ENCODE results near the gene CACYBP.
"Not testable (repeated sequence)": the region's sequence is repeated elsewhere in the genome, so short reads cannot be mapped to it uniquely, and the experiment has no call there.

CACYBP gene

DNA sequence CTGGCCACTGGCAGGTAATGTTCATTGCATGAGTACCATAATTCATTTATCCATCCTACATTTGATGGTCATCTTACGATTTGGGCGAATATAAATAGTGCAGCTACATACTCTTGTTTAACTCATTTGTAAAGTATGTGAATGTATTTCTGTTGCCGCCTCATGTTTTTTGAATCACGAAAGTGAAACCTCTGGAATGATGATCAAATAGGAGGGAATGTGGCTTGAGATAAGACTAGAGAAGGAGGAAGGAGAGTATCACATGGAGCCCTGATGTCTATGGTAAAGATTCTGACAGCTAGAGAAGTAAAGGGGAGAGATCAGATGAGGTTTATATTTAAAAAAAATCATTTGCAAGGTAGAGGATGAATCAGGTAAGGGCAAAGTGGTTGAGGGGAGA is 15.5 kb downstream of the CACYBP start:
- Histone ChIP-seq H3K18ac (ENCODE audit: low read length) (no peak overlapping the region), H3K4me3 (ENCODE audit: low read depth, low read length) (no peak overlapping the region), H2BK120ac (ENCODE audit: insufficient read depth, low read length, poor library complexity) (no peak overlapping the region), H4K8ac (ENCODE audit: low read depth, low read length) (no peak overlapping the region), H4K91ac (ENCODE audit: low read depth, low read length) (no peak overlapping the region), H3K14ac (ENCODE audit: low read length) (no peak overlapping the region), H2BK12ac (ENCODE audit: low read length) (no peak overlapping the region), H2AK5ac (ENCODE audit: low read length) (no peak overlapping the region), H2AFZ (ENCODE audit: insufficient read depth, low read length, poor library complexity) (no peak overlapping the region), H3K4me1 (ENCODE audit: control insufficient read depth in 1 of 2, insufficient read depth in 2 of 2, low read length in 2 of 2) (no peaks in the 10 kb centered on the region), H3K79me1 (ENCODE audit: low read length) (no peaks in the 10 kb centered on the region), H2BK5ac (ENCODE audit: low read depth, low read length, poor library complexity) (no peak overlapping the region), H3K4me2 (ENCODE audit: low read length) (no peak overlapping the region), H3K23ac (ENCODE audit: low read length) (no peak overlapping the region), H3K79me2 (ENCODE audit: control insufficient read depth, insufficient read depth, low read length, poor library complexity) (no peaks in the 10 kb centered on the region), H3K27ac (ENCODE audit: low read depth, low read length) (no peak overlapping the region), H3K9me3 (ENCODE audit: insufficient read depth, low read depth, low read length) (no peaks in the 10 kb centered on the region), H4K12ac (ENCODE audit: low read depth, low read length) (no peak overlapping the region), H3K36me3 (ENCODE audit: control insufficient read depth in 1 of 2, insufficient read depth in 2 of 2, low read length in 2 of 2) (peaks cover 15 to 34% of the 10 kb centered on the region in 2 experiments), H3K4ac (ENCODE audit: low read depth, low read length) (no peak overlapping the region), H3K27me3 (ENCODE audit: insufficient read depth, low read length) (no peaks in the 10 kb centered on the region), H3K9ac (ENCODE audit: low read length) (no peak overlapping the region)
- no CpG with 5 or more reads among the region's 4 CpGs for WGBS (ENCODE audit: extremely low coverage, insufficient coverage, insufficient read length)
- DNase-seq: peak; percentile 10 to 83

DNA sequence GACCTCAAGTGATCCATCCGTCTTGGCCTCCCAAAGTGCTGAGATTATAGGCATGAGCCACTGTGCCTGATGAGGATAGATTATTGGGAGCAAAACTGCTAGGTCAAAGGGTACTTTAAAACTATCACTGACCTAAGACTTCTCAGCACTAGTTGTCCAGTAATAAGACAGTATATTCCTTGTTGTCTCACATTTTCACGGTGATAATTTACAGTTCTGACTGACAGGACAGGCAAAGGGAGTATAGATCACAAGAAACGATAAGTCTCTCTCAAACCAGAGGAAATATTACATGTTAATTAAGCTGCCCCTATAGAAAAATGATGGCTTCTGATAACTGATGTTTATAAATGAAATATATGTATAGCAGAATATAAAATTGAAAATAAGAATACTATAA is 19.8 kb downstream of the CACYBP start:
- no peak overlapping the region for H2AK5ac ChIP-seq (ENCODE audit: low read length)
- H2AFZ ChIP-seq (ENCODE audit: insufficient read depth, low read length, poor library complexity): no peak overlapping the region
- no peak overlapping the region for H2BK120ac ChIP-seq (ENCODE audit: insufficient read depth, low read length, poor library complexity)
- no peak overlapping the region for H4K8ac ChIP-seq (ENCODE audit: low read depth, low read length)
- no peaks in the 10 kb centered on the region for H3K4me1 ChIP-seq (ENCODE audit: control insufficient read depth in 1 of 2, insufficient read depth in 2 of 2, low read length in 2 of 2)
- no peaks in the 10 kb centered on the region for H3K27me3 ChIP-seq (ENCODE audit: insufficient read depth, low read length)
- peaks cover 5% of the 10 kb centered on the region for H3K79me2 ChIP-seq (ENCODE audit: control insufficient read depth, insufficient read depth, low read length, poor library complexity)
- H3K14ac ChIP-seq (ENCODE audit: low read length): no peak overlapping the region
- H3K4me3 ChIP-seq (ENCODE audit: low read depth, low read length): no peak overlapping the region
- H3K79me1 ChIP-seq (ENCODE audit: low read length): peaks cover 4% of the 10 kb centered on the region
- H3K4me2 ChIP-seq (ENCODE audit: low read length): no peak overlapping the region
- no peak overlapping the region for H3K18ac ChIP-seq (ENCODE audit: low read length)
- no peaks in the 10 kb centered on the region for H3K9me3 ChIP-seq (ENCODE audit: insufficient read depth, low read depth, low read length)
- H3K36me3 ChIP-seq (ENCODE audit: control insufficient read depth in 1 of 2, insufficient read depth in 2 of 2, low read length in 2 of 2): peaks cover 9 to 16% of the 10 kb centered on the region in 2 experiments
- no peak overlapping the region for H3K4ac ChIP-seq (ENCODE audit: low read depth, low read length)
- H3K27ac ChIP-seq (ENCODE audit: low read depth, low read length): no peak overlapping the region
- WGBS (ENCODE audit: extremely low coverage, insufficient coverage, insufficient read length): no CpG with 5 or more reads among the region's 3 CpGs
- no peak overlapping the region for H2BK5ac ChIP-seq (ENCODE audit: low read depth, low read length, poor library complexity)
- H2BK12ac ChIP-seq (ENCODE audit: low read length): no peak overlapping the region
- H4K12ac ChIP-seq (ENCODE audit: low read depth, low read length): no peak overlapping the region
- DNase-seq: no peak
- no peak overlapping the region for H3K23ac ChIP-seq (ENCODE audit: low read length)
- no peak overlapping the region for H3K9ac ChIP-seq (ENCODE audit: low read length)
- no peak overlapping the region for H4K91ac ChIP-seq (ENCODE audit: low read depth, low read length)

DNA sequence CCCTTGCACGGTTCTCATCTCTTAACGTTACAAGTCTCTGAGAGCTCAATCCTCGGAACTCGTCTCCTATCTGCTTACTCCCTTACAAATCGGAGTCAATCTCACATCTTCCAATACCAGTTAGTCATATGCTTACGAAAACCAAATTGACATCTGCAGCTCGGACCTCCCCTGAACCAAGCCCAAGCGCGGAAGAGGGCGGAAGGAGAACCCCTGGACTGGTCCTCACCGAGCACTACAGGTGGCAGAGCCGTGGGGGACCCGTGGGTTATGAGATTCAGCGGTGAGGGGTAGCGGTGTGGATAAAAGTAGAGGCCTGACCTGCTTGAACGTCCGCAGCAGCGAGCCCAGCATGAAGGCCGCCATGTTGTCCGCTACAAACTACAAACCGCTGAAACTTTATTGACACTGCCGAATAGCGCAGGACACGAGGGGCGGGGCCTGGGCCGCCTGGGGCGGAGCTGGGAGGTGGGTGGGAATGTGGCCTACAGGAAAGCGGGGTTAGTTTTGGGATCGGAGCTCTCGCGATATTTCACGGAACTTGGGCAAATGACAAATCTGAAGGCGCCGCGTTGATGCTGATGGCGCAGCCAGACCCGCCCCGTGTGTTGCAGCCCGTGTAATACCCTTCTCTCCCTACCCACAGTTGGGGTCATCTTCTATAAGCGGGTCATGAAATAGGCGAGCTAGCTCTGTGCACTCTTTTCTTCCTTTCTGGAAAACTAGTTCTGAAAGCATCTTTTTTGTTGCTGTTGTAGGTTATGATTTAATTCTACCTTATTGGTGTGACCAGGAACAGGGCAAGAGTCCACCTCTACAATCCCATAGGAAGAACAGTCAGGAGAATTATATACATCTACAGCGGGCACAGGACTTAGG is 23.5 kb downstream of the CACYBP start, which contains the start of gene MRPS14:
Gene MRPS14 (minus strand): TSS at position 383 of the 879 bp plus-strand sequence. CDS start 17 bp downstream, at position 366.
- H4K8ac ChIP-seq (ENCODE audit: low read depth, low read length): peak within 1 kb of the TSS; percentile 98
- WGBS (ENCODE audit: extremely low coverage, insufficient coverage, insufficient read length): no CpG with 5 or more reads among the region's 42 CpGs
- H3K27me3 ChIP-seq (ENCODE audit: insufficient read depth, low read length): no peaks in the 10 kb centered on the region
- H3K79me2 ChIP-seq (ENCODE audit: control insufficient read depth, insufficient read depth, low read length, poor library complexity): peaks cover 5% of the 10 kb centered on the region
- peak within 1 kb of the TSS; percentile 95 for H3K9ac ChIP-seq (ENCODE audit: low read length)
- no peaks in the 10 kb centered on the region for H3K9me3 ChIP-seq (ENCODE audit: insufficient read depth, low read depth, low read length)
- H4K91ac ChIP-seq (ENCODE audit: low read depth, low read length): peak within 1 kb of the TSS; percentile 79
- H2BK5ac ChIP-seq (ENCODE audit: low read depth, low read length, poor library complexity): no peak within 1 kb of the TSS
- no peak within 1 kb of the TSS for H2AK5ac ChIP-seq (ENCODE audit: low read length)
- H3K4ac ChIP-seq (ENCODE audit: low read depth, low read length): peak within 1 kb of the TSS; percentile 85
- H2AFZ ChIP-seq (ENCODE audit: insufficient read depth, low read length, poor library complexity): peak within 1 kb of the TSS; percentile 92
- peak within 1 kb of the TSS; percentile 86 for H3K14ac ChIP-seq (ENCODE audit: low read length)
- H3K4me3 ChIP-seq (ENCODE audit: low read depth, low read length): peak within 1 kb of the TSS; percentile 93
- peak within 1 kb of the TSS; percentile 83 for H3K18ac ChIP-seq (ENCODE audit: low read length)
- peaks cover 0 to 2% of the 10 kb centered on the region in 2 experiments for H3K36me3 ChIP-seq (ENCODE audit: control insufficient read depth in 1 of 2, insufficient read depth in 2 of 2, low read length in 2 of 2)
- H3K27ac ChIP-seq (ENCODE audit: low read depth, low read length): no peak within 1 kb of the TSS
- peak within 1 kb of the TSS; percentile 78 for H2BK120ac ChIP-seq (ENCODE audit: insufficient read depth, low read length, poor library complexity)
- H4K12ac ChIP-seq (ENCODE audit: low read depth, low read length): peak within 1 kb of the TSS; percentile 90
- no peak within 1 kb of the TSS for H3K23ac ChIP-seq (ENCODE audit: low read length)
- H2BK12ac ChIP-seq (ENCODE audit: low read length): no peak within 1 kb of the TSS
- H3K79me1 ChIP-seq (ENCODE audit: low read length): peaks cover 4% of the 10 kb centered on the region
- peak within 1 kb of the TSS; percentile 92 for H3K4me2 ChIP-seq (ENCODE audit: low read length)
- H3K4me1 ChIP-seq (ENCODE audit: control insufficient read depth in 1 of 2, insufficient read depth in 2 of 2, low read length in 2 of 2): no peaks in the 10 kb centered on the region
- DNase-seq: peak; percentile 96 to 100

DNA sequence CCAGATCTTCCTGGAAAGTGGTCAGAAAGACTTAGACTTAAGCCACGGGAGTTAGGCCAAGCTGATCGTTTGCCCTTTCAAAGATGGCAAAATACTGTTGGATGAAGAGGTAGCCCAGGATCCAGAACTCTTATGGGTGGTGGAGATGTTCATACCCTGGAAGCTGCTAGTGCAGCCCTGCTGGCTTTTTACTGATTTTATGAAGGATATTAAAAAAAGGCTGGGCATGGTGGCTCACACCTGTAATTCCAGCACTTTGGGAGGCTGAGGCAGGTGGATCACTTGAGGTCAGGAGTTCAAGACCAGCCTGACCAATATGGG is 24.1 kb downstream of the CACYBP start:
- WGBS (ENCODE audit: extremely low coverage, insufficient coverage, insufficient read length): no CpG with 5 or more reads among the region's 2 CpGs
- peak overlapping the region; percentile 20 for H4K91ac ChIP-seq (ENCODE audit: low read depth, low read length)
- H3K4me2 ChIP-seq (ENCODE audit: low read length): peak overlapping the region; percentile 64
- H2BK120ac ChIP-seq (ENCODE audit: insufficient read depth, low read length, poor library complexity); H2AK5ac ChIP-seq (ENCODE audit: low read length); H3K79me1 ChIP-seq (ENCODE audit: low read length); DNase-seq; H3K18ac ChIP-seq (ENCODE audit: low read length); H3K79me2 ChIP-seq (ENCODE audit: control insufficient read depth, insufficient read depth, low read length, poor library complexity); H3K36me3 ChIP-seq (ENCODE audit: control insufficient read depth in 1 of 2, insufficient read depth in 2 of 2, low read length in 2 of 2); H3K14ac ChIP-seq (ENCODE audit: low read length); H3K9me3 ChIP-seq (ENCODE audit: insufficient read depth, low read depth, low read length); H2BK5ac ChIP-seq (ENCODE audit: low read depth, low read length, poor library complexity); H3K27me3 ChIP-seq (ENCODE audit: insufficient read depth, low read length); H2BK12ac ChIP-seq (ENCODE audit: low read length); H3K9ac ChIP-seq (ENCODE audit: low read length); H3K4me3 ChIP-seq (ENCODE audit: low read depth, low read length); H3K27ac ChIP-seq (ENCODE audit: low read depth, low read length); H3K23ac ChIP-seq (ENCODE audit: low read length); H3K4ac ChIP-seq (ENCODE audit: low read depth, low read length); H3K4me1 ChIP-seq (ENCODE audit: control insufficient read depth in 1 of 2, insufficient read depth in 2 of 2, low read length in 2 of 2): not testable (repeated sequence)
- peak overlapping the region; percentile 72 for H4K8ac ChIP-seq (ENCODE audit: low read depth, low read length)
- H2AFZ ChIP-seq (ENCODE audit: insufficient read depth, low read length, poor library complexity): peak overlapping the region; percentile 43
- H4K12ac ChIP-seq (ENCODE audit: low read depth, low read length): peak overlapping the region; percentile 83
